ENCODE measurements around the gene TGFBR3.

GRCh38 chr1:91718368-91718767 is 167.6 kb downstream of the TGFBR3 start:
- TF ChIP-seq CTCF (IDR thresholded peaks at IDR 0.05) = no peak
- TF ChIP-seq POLR2A (IDR thresholded peaks at IDR 0.05) = no peak
- no peak for TF ChIP-seq POLR2AphosphoS5 (IDR thresholded peaks at IDR 0.05)
- no peak for TF ChIP-seq EP300 (IDR thresholded peaks at IDR 0.05)

All from stomach (tissue), 4 donors.